ENCODE data around the gene MOAP1.
"Not testable (repeated sequence)": the region's sequence is repeated elsewhere in the genome, so short reads cannot be mapped to it uniquely, and the experiment has no call there.

Gene MOAP1

DNA sequence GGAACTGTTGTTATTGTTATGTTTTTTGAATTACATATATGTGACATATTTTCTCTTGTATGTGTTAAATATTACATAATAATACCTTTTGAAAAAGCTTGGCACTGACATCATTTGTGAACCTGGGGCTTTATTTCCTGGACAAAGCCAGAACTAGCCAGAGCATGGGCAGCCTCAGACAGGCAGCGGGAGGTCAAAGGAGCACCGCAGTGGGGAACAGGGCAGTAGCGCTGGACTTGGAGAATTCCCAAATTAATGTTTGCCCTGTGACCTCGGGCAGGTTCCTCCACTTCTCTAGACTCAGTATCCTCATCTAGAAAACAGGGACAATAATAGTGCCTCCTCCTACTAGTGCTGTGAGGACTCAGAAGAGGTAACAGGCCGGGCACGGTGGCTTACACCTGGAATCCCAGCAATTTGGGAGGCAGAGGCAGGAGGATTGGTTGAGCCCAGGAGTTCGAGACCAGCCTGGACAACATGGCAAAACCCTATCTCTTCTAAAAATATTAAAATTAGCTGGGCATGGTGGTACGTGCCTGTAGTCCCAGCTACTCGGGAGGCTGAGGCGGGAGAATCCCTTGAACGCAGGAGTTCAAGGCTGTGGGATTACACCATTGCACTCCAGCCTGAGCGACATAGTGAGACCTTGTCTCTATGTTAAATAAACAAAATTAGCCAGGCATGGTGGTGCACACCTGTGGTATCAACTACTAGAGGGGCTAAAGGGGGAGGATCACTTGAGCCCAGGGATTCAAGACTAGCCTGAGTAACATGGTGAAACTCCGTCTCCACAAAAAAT, 41.6 kb downstream of the MOAP1 start:
- no peak for DNase-seq

DNA sequence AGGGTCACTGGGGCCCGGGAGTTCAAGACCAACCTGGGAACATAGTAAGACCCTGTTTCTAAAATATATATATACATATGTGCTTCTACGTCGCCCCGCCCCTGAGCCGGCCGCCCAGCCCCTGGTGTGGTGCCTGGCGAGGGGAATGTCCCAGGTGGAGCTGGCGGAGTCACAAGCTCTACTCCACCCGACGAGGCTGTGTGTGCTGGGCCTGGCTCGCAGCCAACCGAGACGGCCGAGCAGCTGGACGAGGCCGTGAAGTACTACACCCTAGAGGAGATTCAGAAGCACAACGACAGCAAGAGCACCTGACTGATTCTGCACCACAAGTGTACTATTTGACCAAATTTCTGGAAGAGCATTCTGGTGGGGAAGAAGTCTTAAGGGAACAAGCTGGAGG, 46.8 kb downstream of the MOAP1 start:
- DNase-seq: no peak

DNA sequence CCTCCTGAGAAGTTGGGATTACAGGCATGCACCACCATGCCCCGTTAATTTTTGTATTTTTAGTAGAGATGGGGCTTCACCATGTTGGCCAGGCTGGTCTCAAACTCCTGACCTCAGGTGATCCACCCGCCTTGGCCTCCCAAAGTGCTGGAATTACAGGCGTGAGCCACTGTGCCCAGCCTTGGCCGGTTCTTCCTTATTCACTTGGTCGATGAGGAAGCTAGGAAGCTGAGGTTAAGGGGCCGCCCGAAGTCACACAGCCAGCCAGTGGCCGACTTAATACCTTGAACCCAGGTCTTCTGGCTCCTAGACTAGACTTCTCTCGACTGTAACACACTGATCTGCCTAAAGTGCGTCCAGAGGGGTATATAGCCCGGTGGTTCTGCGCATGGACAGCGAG, 48.2 kb downstream of the MOAP1 start:
- not testable (repeated sequence) for DNase-seq

DNA sequence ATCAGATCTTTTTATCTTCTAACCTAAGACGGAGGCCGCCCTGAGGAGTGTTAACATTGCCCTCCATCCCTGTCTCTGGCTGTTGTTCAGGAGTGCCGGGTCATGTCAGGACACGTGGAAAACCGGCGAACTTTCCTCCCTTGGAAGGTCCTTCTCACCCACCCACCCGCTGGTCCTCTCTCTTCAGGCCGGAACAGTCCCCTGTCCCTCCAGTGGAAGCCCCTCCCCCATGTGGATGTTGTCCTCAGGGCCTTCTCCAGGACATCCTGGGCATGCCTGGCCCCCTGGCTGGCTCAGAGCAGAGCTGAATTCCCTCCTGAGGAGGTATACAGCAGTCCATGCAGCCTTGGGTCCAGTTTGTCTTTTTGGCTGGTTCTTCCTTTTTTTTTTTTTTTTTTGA, 48.7 kb downstream of the MOAP1 start:
- no peak for DNase-seq

DNA sequence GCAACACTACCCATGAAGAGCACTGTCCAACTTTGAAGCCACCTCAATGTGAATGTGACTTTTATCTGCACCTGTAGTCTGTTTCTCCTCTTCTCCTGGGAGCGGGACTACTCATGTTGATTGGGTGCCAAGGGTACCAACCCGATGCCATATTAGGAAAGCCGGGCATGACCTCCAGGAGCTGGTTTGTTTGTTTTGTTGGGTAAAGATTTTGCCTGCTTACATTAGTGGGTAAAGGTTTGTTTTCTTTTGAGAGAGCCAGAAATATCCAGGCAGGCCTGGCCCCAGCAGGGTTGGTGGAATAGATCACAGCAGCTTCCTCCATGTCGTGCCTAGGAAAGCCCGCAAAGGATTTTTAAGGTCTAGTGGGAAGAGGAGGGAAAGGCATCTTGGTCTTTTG, 49.3 kb downstream of the MOAP1 start:
- no peak for DNase-seq

DNA sequence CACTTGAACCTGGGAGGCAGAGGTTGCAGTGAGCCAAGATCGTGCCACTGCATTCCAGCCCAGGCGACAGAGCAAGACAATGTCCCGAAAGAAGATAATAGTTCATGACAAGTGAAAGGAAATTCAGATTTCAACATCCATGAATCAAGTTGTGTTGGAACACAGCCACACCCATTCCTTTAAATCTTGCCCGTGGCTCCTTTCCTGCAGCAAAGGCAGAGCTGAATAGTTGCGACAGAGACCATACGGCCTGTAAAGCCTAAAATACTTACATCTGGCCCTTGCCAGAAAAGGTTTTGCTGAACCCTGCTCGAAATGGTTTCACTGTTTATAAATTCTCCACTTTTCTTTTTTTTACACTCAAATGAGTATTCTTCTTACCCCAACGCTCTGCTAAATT, 51.2 kb downstream of the MOAP1 start:
- no peak for DNase-seq

DNA sequence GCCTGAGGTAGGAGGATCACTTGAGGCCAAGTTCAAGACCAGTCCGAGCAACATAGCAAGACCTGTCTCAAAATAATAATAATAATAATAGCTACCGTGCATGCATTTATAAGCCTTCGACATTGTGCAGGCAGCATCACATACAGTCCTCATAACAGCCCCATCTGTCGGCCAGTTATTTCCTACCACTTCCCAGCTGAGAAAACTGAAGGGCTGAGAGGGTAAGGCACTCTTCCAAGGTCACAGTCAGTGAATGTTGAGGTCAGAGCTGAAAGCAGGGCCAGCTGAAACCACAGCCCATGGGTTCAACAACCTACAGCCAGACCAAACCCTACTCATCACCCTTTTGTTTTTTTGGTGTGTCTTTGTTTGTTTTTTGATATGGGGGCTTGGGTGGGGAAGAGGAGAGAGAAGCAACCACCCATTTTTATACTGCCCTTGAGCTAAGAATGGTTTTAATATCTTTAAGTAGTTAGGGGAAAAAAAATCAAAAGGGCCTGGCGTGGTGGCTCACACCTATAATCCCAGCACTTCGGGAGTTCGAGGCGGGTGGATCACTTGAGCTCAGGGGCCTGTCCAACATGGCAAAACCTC, 52.1 kb downstream of the MOAP1 start:
- peak; percentile 63 for DNase-seq

All from islet precursor cell (in vitro differentiated cells).